ENCODE measurements around the gene KLHL5.

GRCh38 chr4:39085891-39086290, 23.9 kb downstream of the KLHL5 start:
- TF ChIP-seq, protein P1, sequence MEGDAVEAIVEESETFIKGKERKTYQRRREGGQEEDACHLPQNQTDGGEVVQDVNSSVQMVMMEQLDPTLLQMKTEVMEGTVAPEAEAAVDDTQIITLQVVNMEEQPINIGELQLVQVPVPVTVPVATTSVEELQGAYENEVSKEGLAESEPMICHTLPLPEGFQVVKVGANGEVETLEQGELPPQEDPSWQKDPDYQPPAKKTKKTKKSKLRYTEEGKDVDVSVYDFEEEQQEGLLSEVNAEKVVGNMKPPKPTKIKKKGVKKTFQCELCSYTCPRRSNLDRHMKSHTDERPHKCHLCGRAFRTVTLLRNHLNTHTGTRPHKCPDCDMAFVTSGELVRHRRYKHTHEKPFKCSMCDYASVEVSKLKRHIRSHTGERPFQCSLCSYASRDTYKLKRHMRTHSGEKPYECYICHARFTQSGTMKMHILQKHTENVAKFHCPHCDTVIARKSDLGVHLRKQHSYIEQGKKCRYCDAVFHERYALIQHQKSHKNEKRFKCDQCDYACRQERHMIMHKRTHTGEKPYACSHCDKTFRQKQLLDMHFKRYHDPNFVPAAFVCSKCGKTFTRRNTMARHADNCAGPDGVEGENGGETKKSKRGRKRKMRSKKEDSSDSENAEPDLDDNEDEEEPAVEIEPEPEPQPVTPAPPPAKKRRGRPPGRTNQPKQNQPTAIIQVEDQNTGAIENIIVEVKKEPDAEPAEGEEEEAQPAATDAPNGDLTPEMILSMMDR (IDR thresholded peaks at IDR 0.05): no peak
- TF ChIP-seq EZH2 (IDR thresholded peaks at IDR 0.05; ENCODE audit: borderline replicate concordance, insufficient read depth, low read depth, low read length, poor library complexity, severe bottlenecking): no peak
